Measurements from ENCODE around the gene DPT. TPM values are rescaled to one million over a fixed set of nuclear protein-coding genes. Genes with fewer than 3 reads are reported as not detected.

The DPT gene
- polyA plus RNA-seq, 1 donor (not counting 4 experiments of a cell fraction or from before 2014, with no cell fraction given), result not detected

DNA sequence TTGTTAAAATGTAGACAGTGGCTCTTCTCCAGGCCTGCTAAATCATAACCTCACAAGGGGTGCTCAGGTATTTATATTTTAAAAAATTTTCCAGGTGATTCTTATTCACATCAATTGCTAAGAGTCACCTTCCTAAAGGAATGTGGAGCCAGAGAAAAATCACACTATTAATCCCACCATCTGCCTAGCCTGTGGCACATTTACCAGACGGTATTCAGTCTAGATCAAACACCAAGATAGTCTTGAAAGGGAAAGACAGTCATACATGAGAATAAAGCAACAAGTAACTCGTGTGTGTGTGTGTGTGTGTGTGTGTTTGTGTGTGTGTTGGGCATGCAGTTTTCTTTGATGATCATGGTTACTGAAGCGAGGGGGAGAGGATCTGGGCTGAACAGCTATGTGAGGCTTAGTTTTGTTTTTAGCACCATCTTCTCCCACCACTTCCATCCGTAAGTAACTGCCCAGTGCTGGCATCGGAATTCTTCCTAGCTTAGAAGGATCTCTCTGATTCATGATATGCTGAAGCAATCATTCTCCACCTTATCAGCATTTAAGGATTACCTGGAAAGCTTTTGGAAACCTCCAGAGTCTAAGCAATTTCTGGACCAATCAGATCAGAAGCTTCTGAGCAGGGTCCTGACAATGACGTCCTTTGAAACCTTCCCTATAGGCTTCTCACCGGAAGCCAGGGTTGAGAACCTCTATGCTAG is 2.4 kb upstream of the DPT start:
- Histone ChIP-seq H3K79me2 (ENCODE audit: control insufficient read depth, insufficient read depth, low read length) (no peaks in the 10 kb centered on the region), H3K9ac (ENCODE audit: control insufficient read depth, extremely low read depth, insufficient read depth, low read length) (no peak overlapping the region), H3K4me1 (ENCODE audit: control insufficient read depth, extremely low read depth, insufficient read depth, low read length) (no peaks in the 10 kb centered on the region), H3K9me3 (ENCODE audit: control insufficient read depth, low read depth, low read length) (no peaks in the 10 kb centered on the region), H3K4me2 (ENCODE audit: control insufficient read depth, extremely low read depth, insufficient read depth, low read depth, low read length) (no peak overlapping the region), H3K36me3 (ENCODE audit: control insufficient read depth in 2 of 2, extremely low read depth in 1 of 2, insufficient read depth in 2 of 2, low read length in 2 of 2) (no peaks in the 10 kb centered on the region), H4K20me1 (ENCODE audit: control insufficient read depth, extremely low read depth, insufficient read depth, low read length) (no peaks in the 10 kb centered on the region), H3K27me3 (ENCODE audit: control insufficient read depth, extremely low read depth, insufficient read depth, low read length) (no peaks in the 10 kb centered on the region), H3K4me3 (ENCODE audit: control insufficient read depth in 2 of 3, extremely low read depth in 1 of 3, insufficient read depth in 2 of 3, low read depth in 1 of 3, low read length in 3 of 3) (no peak overlapping the region), H3K9me1 (ENCODE audit: control insufficient read depth, extremely low read depth, insufficient read depth, low read length) (no peaks in the 10 kb centered on the region), H3K27ac (ENCODE audit: control insufficient read depth, insufficient read depth, low read length) (no peak overlapping the region), H2AFZ (ENCODE audit: control insufficient read depth, low read length) (no peak overlapping the region)
- dilution Hi-C loops (cut with MboI; ENCODE audit: extremely low pct_ligation_motif_present, low sequenced_read_pairs), result no loop called here
- TF ChIP-seq, protein P1, sequence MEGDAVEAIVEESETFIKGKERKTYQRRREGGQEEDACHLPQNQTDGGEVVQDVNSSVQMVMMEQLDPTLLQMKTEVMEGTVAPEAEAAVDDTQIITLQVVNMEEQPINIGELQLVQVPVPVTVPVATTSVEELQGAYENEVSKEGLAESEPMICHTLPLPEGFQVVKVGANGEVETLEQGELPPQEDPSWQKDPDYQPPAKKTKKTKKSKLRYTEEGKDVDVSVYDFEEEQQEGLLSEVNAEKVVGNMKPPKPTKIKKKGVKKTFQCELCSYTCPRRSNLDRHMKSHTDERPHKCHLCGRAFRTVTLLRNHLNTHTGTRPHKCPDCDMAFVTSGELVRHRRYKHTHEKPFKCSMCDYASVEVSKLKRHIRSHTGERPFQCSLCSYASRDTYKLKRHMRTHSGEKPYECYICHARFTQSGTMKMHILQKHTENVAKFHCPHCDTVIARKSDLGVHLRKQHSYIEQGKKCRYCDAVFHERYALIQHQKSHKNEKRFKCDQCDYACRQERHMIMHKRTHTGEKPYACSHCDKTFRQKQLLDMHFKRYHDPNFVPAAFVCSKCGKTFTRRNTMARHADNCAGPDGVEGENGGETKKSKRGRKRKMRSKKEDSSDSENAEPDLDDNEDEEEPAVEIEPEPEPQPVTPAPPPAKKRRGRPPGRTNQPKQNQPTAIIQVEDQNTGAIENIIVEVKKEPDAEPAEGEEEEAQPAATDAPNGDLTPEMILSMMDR (optimal IDR thresholded peaks at IDR 0.05 in 1 of 3, IDR thresholded peaks at IDR 0.05 in 1 of 3, conservative IDR thresholded peaks at IDR 0.05 in 1 of 3; ENCODE audit: extremely low read depth in 1 of 3, insufficient read depth in 2 of 3, low read length in 3 of 3), result no peak
- FAIRE-seq (peak; percentile 13), DNase-seq (ENCODE audit: low read depth, low spot score) (no peak)

DNA sequence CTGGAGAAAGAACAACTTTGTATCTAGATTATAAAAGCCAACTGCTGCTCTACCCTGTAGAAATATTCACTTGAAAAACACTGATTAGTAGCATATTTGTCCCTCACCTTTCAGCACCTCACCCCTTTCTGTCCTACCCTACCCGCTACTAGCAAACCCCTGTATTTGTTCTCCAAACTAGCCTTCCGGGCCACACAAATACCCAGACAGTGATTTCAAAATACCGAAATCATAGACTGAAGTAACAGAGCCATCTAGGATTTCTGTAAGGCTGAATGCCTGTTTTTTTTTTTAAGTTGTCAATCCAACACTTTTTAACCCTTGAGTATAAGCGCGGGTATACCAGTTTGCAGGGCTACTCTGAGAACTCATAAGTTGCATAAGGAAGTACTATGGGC is 398 bp upstream of the DPT start:
- FAIRE-seq (no peak), DNase-seq (ENCODE audit: low read depth, low spot score) (no peak)
- no peaks in the 10 kb centered on the region for H3K4me1 ChIP-seq (ENCODE audit: control insufficient read depth, extremely low read depth, insufficient read depth, low read length)
- H2AFZ ChIP-seq (ENCODE audit: control insufficient read depth, low read length), result no peak overlapping the region
- dilution Hi-C loops (cut with MboI; ENCODE audit: extremely low pct_ligation_motif_present, low sequenced_read_pairs), result no loop called here
- H4K20me1 ChIP-seq (ENCODE audit: control insufficient read depth, extremely low read depth, insufficient read depth, low read length), result no peaks in the 10 kb centered on the region
- no peaks in the 10 kb centered on the region for H3K9me1 ChIP-seq (ENCODE audit: control insufficient read depth, extremely low read depth, insufficient read depth, low read length)
- no peak overlapping the region for H3K9ac ChIP-seq (ENCODE audit: control insufficient read depth, extremely low read depth, insufficient read depth, low read length)
- H3K36me3 ChIP-seq (ENCODE audit: control insufficient read depth in 2 of 2, extremely low read depth in 1 of 2, insufficient read depth in 2 of 2, low read length in 2 of 2), result no peaks in the 10 kb centered on the region
- no peak for TF ChIP-seq EZH2 (IDR thresholded peaks at IDR 0.05; ENCODE audit: low read length)
- no peaks in the 10 kb centered on the region for H3K27me3 ChIP-seq (ENCODE audit: control insufficient read depth, extremely low read depth, insufficient read depth, low read length)
- no peaks in the 10 kb centered on the region for H3K79me2 ChIP-seq (ENCODE audit: control insufficient read depth, insufficient read depth, low read length)
- H3K9me3 ChIP-seq (ENCODE audit: control insufficient read depth, low read depth, low read length), result no peaks in the 10 kb centered on the region
- H3K27ac ChIP-seq (ENCODE audit: control insufficient read depth, insufficient read depth, low read length), result no peak overlapping the region
- no peak overlapping the region for H3K4me2 ChIP-seq (ENCODE audit: control insufficient read depth, extremely low read depth, insufficient read depth, low read depth, low read length)
- no peak overlapping the region for H3K4me3 ChIP-seq (ENCODE audit: control insufficient read depth in 2 of 3, extremely low read depth in 1 of 3, insufficient read depth in 2 of 3, low read depth in 1 of 3, low read length in 3 of 3)

DNA sequence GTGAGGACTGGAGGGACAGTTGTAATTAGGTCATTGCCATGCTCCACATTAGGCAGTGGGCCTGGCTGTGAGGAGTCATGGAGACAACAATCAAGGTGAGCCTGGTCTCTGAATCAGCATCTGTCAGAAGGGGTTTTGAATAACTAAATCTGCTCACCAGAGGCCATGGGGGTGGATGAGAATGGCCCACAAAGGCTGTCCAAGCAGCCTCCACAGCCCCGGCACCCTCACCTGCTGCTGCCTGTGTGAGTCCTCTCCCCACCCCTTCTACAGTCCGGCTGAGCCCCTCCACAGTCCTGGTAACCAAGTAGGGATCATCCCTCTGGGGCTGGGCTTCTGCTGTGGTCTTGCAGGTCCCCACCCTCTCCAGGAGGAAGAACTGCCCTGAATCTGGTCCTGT is 2.3 kb downstream of the DPT start:
- no peak for TF ChIP-seq EZH2 (IDR thresholded peaks at IDR 0.05; ENCODE audit: low read length)
- TF ChIP-seq, protein P1 (optimal IDR thresholded peaks at IDR 0.05 in 1 of 3, IDR thresholded peaks at IDR 0.05 in 1 of 3, conservative IDR thresholded peaks at IDR 0.05 in 1 of 3; ENCODE audit: extremely low read depth in 1 of 3, insufficient read depth in 2 of 3, low read length in 3 of 3), result no peak
- no peaks in the 10 kb centered on the region for H3K4me1 ChIP-seq (ENCODE audit: control insufficient read depth, extremely low read depth, insufficient read depth, low read length)
- dilution Hi-C loops (cut with MboI; ENCODE audit: extremely low pct_ligation_motif_present, low sequenced_read_pairs), result no loop called here
- FAIRE-seq (no peak), DNase-seq (ENCODE audit: low read depth, low spot score) (no peak)
- no peak overlapping the region for H3K9ac ChIP-seq (ENCODE audit: control insufficient read depth, extremely low read depth, insufficient read depth, low read length)
- no peaks in the 10 kb centered on the region for H4K20me1 ChIP-seq (ENCODE audit: control insufficient read depth, extremely low read depth, insufficient read depth, low read length)
- no peaks in the 10 kb centered on the region for H3K36me3 ChIP-seq (ENCODE audit: control insufficient read depth in 2 of 2, extremely low read depth in 1 of 2, insufficient read depth in 2 of 2, low read length in 2 of 2)
- no peak overlapping the region for H3K27ac ChIP-seq (ENCODE audit: control insufficient read depth, insufficient read depth, low read length)
- H3K9me1 ChIP-seq (ENCODE audit: control insufficient read depth, extremely low read depth, insufficient read depth, low read length), result no peaks in the 10 kb centered on the region
- H3K4me3 ChIP-seq (ENCODE audit: control insufficient read depth in 2 of 3, extremely low read depth in 1 of 3, insufficient read depth in 2 of 3, low read depth in 1 of 3, low read length in 3 of 3), result no peak overlapping the region
- H3K27me3 ChIP-seq (ENCODE audit: control insufficient read depth, extremely low read depth, insufficient read depth, low read length), result no peaks in the 10 kb centered on the region
- H2AFZ ChIP-seq (ENCODE audit: control insufficient read depth, low read length), result no peak overlapping the region
- no peak overlapping the region for H3K4me2 ChIP-seq (ENCODE audit: control insufficient read depth, extremely low read depth, insufficient read depth, low read depth, low read length)
- H3K9me3 ChIP-seq (ENCODE audit: control insufficient read depth, low read depth, low read length), result no peaks in the 10 kb centered on the region
- H3K79me2 ChIP-seq (ENCODE audit: control insufficient read depth, insufficient read depth, low read length), result no peaks in the 10 kb centered on the region

Measured in keratinocyte (primary cell).